Measurements from ENCODE around the gene PTPRN2. TPM values are rescaled to one million over a fixed set of nuclear protein-coding genes. Genes with fewer than 3 reads are reported as not detected.

The PTPRN2 gene
- total and polyA plus RNA-seq, 8 donors: 4.9 to 136 (median 46.8) TPM

DNA sequence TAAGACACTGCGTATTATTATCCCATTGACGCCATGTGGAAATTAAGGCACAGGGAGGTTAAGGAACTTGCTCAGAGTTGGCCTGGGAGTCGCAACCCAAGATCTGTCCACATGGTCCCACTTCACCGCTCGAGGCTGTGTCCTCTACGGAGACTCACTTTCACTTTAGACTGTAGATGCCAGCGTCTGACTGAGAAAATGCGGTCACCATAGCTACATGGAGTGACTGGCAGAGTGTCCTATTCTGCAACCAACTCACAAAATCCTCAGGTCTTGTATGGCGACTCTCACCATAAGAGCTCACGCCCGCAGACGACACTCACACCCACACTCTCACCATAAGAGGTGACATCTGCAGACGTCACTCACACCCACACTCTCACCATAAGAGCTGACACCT lies 257.9 kb downstream of the PTPRN2 start:
- Histone ChIP-seq H3K27me3 (no peaks in the 10 kb centered on the region), H3K4me1 (peaks cover 0 to 11% (median 5%) of the 10 kb centered on the region in 4 donors), H3K9me3 (no peaks in the 10 kb centered on the region), H3K36me3 (no peaks in the 10 kb centered on the region), H3K4me3 (no peak overlapping the region), H3K27ac (no peak overlapping the region)
- TF ChIP-seq POLR2A (IDR thresholded peaks at IDR 0.05): no peak
- no peak for TF ChIP-seq EP300 (IDR thresholded peaks at IDR 0.05)
- TF ChIP-seq, protein P1, sequence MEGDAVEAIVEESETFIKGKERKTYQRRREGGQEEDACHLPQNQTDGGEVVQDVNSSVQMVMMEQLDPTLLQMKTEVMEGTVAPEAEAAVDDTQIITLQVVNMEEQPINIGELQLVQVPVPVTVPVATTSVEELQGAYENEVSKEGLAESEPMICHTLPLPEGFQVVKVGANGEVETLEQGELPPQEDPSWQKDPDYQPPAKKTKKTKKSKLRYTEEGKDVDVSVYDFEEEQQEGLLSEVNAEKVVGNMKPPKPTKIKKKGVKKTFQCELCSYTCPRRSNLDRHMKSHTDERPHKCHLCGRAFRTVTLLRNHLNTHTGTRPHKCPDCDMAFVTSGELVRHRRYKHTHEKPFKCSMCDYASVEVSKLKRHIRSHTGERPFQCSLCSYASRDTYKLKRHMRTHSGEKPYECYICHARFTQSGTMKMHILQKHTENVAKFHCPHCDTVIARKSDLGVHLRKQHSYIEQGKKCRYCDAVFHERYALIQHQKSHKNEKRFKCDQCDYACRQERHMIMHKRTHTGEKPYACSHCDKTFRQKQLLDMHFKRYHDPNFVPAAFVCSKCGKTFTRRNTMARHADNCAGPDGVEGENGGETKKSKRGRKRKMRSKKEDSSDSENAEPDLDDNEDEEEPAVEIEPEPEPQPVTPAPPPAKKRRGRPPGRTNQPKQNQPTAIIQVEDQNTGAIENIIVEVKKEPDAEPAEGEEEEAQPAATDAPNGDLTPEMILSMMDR (IDR thresholded peaks at IDR 0.05): no peak
- no peak for TF ChIP-seq POLR2AphosphoS5 (IDR thresholded peaks at IDR 0.05)
- intact Hi-C loops (cut with DNase I; ENCODE audit: low total_unique reads): no loop called here
- 92 to 95% (median 93%) methylated on average over 11 to 13 of the region's 13 CpGs for WGBS, 5 donors
- no peak for DNase-seq

DNA sequence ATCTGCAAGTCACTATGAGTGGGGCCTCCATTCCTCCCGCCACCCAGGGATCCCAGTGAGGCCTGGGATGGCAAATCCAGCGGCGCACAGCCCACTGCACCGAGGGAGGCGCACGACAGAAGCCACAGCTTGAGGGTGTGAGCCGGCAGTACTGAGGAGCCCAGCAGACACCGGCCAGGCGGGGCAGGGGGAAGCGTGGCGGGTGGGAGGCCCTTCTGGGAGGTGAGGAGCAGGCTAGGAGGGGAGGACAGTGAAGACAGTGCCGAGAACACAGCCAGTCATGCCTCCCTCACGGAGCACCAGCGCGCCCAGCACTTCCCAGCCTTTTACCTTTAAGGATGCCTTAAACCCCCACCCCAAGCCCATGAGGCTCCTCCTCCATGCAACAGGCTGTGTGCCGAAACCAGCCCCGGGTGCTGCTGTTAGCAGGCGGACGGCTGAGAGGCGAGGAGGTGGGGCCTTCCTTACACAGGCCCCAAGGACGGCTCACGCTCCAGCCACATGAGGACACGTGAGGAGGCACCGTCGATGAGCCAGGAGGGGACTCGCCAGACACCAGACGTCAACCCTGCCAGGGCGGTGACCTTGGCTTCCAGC lies 258.5 kb downstream of the PTPRN2 start:
- WGBS, 5 donors: 76 to 89% (median 87%) methylated on average over 20 to 28 of the region's 28 CpGs
- TF ChIP-seq EP300 (IDR thresholded peaks at IDR 0.05) (no peak), POLR2A (IDR thresholded peaks at IDR 0.05) (no peak), POLR2AphosphoS5 (IDR thresholded peaks at IDR 0.05) (no peak)
- TF ChIP-seq, protein P1 (IDR thresholded peaks at IDR 0.05): no peak
- H3K4me1 ChIP-seq: peaks cover 0 to 11% (median 5%) of the 10 kb centered on the region in 4 donors
- H3K27ac ChIP-seq: no peak overlapping the region
- no peaks in the 10 kb centered on the region for H3K36me3 ChIP-seq
- intact Hi-C loops (cut with DNase I; ENCODE audit: low total_unique reads): no loop called here
- no peak for DNase-seq
- H3K27me3 ChIP-seq: no peaks in the 10 kb centered on the region
- no peak overlapping the region for H3K4me3 ChIP-seq
- H3K9me3 ChIP-seq: no peaks in the 10 kb centered on the region

DNA sequence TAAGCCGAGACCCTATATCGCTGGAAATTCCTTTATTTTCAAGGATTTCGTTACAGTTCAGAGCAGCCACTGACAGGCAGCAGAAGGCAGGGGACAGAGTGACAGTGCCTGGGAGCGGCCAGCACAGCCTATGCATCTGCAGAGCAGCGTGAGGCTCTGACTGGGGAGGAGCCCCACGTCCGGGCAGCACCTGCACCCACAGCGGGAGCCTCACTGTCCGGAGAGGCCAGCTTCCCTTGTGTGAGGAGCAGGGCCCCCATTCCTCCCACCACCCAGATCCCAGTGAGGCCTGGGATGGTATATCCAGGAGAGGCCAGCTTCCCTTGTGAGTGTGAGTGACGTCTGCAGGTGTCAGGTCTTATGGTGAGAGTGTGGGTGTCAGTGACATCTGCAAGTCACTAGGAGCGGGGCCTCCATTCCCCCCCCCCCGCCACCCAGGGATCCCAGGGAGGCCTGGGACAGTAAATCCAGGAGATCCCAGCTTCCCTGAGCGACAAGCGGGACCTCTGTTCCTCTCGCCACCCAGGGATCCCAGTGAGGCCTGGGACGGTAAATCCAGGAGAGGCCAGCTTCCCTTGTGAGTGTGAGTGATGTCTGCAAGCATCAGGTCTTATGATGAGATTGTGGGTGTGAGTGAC lies 259.1 kb downstream of the PTPRN2 start:
- WGBS, 5 donors: 74 to 90% (median 85%) methylated on average over 7 to 16 of the region's 16 CpGs
- no peaks in the 10 kb centered on the region for H3K9me3 ChIP-seq
- H3K27ac ChIP-seq: no peak overlapping the region
- DNase-seq: no peak
- peaks cover 0 to 11% (median 5%) of the 10 kb centered on the region in 4 donors for H3K4me1 ChIP-seq
- no peak overlapping the region for H3K4me3 ChIP-seq
- H3K36me3 ChIP-seq: no peaks in the 10 kb centered on the region
- intact Hi-C loops (cut with DNase I; ENCODE audit: low total_unique reads): no loop called here
- no peaks in the 10 kb centered on the region for H3K27me3 ChIP-seq
- TF ChIP-seq EP300 (IDR thresholded peaks at IDR 0.05): no peak
- TF ChIP-seq POLR2AphosphoS5 (IDR thresholded peaks at IDR 0.05): no peak
- TF ChIP-seq, protein P1 (IDR thresholded peaks at IDR 0.05): no peak
- no peak for TF ChIP-seq POLR2A (IDR thresholded peaks at IDR 0.05)

DNA sequence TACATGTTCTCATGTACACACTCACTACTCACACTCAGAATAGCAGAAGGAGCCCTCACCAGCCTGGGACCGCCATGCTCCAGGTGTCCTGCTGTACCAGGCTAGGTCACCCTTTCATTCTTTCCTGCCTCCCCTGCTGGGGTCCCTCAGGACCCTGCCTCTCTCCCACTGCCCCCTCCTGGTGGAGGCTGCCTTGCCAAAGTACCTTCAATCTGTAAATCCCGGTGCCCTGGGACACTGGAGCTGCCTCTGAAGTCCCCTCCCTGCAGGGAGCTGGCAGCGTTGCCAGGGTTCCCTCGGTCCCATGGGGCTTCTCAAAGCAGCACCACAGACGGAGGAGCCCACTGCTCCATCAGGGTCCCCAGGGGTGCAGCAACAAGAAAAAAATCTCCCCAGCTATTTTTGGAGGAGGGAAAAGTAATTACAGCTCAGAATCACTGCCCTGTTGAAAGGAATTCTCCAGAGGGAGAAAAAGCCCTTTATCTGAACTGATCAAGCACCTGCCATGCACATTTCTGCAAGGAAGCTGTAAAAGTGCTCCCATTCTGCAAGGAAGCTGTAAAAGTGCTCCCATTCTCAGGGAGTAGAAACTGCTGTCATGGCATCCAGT lies 259.9 kb downstream of the PTPRN2 start:
- intact Hi-C loops (cut with DNase I; ENCODE audit: low total_unique reads): no loop called here
- Histone ChIP-seq H3K4me1 (peaks cover 0 to 11% (median 5%) of the 10 kb centered on the region in 4 donors), H3K27ac (no peak overlapping the region), H3K36me3 (no peaks in the 10 kb centered on the region), H3K4me3 (no peak overlapping the region), H3K9me3 (no peaks in the 10 kb centered on the region), H3K27me3 (peaks cover 0 to 7% (median 0%) of the 10 kb centered on the region in 3 donors)
- DNase-seq: no peak
- no peak for TF ChIP-seq POLR2AphosphoS5 (IDR thresholded peaks at IDR 0.05)
- TF ChIP-seq EP300 (IDR thresholded peaks at IDR 0.05): no peak
- TF ChIP-seq, protein P1 (IDR thresholded peaks at IDR 0.05): no peak
- no peak for TF ChIP-seq POLR2A (IDR thresholded peaks at IDR 0.05)
- 55 to 80% (median 61%) methylated on average over 4 to 5 of the region's 5 CpGs for WGBS, 5 donors
